Astrocyte of the hippocampus (primary cell): ENCODE measurements around the gene NPBWR2.

ENCODE experiments used
- DNase-seq: peaks from one replicate; pipeline ENCODE4 v3.0.0; 2011; ENCODE audit warnings: low read depth, low spot score

The NPBWR2 gene

DNA sequence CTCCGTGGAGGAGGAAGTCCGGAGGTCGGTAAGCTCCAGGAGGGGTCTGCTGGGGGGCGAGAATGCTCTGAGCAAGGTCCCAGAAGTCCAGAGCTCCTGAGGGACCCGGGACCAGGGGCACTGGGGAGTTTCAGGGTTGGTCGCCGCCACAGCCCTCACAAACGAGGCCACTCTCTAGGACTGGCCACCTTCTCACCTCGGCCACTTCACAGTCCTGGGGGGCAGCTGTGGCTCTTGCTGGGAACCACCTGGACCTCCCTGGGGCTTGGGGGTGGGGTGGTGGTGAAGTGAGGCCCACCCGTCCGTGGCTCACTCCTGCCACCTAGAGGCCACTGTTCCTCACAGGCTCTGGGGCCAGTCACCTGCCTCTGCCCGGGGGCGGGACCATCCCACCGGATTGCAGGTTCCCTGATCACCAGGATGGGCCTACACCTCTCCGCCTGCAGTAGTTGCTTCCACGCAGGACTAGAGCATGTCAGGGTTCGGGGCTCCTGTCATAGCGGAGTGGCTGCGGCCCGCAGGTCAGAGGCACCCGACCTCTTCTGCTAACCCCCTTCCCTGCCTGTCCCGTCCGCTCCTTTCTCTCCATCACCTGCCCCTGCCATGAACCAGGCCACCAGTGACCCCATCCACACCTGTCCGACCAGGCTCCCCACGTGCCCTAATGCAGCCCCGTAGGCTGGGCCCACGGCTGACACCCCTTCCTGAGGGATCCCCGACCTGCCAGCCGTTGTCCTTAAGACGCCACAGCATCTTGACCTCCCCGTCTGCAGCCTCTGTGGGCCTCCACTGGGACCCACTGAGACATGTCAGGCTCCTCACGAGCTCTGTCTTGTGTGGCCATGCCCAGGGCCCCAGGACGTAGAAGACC is 49.5 kb downstream of the NPBWR2 start:
- peak; percentile 84 for DNase-seq

DNA sequence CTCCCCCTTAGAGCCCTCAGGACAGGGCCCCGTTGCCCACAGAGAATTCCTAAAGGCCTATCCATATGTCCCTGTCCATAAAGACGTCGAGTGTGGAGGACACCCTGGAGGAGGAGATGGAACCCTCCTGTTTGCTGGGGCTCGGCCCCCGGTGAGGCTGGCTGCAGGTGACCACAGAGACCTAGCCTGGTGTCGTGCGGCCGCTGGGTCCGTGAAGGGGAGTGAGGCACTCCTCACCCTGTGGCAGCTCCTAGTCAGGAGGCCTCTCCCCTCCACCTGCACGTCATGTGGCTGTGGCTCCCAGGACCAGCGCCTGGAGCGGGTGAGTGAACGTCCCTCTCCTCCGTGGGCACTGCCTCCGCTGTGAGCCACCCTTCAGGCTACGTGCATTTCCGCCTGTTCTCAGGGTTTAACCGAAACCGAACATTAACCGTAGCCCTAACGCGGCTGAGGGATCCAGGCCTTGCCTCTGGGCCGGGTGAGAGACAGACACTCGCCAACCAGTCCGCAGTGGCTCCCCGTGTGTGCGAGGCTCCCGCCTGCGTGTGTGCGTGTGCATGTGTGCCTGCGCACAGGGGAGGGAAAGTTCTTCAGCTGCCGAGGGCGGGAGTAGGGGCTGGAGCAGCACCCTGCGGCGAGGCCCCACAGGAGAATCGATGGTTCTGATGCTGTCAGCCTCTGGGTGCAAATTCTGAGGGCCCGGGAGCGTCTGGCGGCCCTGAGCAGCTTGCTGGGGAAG is 50.3 kb downstream of the NPBWR2 start:
- no peak for DNase-seq

DNA sequence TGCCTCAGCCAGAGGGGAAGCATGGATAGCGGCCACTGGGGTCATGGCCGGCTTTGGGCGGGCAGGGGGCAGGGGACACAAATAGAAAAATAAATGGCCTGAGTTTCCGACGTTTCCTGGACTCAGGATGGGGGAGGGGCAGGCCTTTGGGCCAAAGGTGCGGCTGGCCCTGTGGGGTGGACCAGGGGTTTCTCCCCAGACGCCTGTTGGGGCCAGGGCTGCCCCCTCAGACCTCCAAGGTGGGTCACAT is 50.8 kb downstream of the NPBWR2 start:
- DNase-seq, result no peak

DNA sequence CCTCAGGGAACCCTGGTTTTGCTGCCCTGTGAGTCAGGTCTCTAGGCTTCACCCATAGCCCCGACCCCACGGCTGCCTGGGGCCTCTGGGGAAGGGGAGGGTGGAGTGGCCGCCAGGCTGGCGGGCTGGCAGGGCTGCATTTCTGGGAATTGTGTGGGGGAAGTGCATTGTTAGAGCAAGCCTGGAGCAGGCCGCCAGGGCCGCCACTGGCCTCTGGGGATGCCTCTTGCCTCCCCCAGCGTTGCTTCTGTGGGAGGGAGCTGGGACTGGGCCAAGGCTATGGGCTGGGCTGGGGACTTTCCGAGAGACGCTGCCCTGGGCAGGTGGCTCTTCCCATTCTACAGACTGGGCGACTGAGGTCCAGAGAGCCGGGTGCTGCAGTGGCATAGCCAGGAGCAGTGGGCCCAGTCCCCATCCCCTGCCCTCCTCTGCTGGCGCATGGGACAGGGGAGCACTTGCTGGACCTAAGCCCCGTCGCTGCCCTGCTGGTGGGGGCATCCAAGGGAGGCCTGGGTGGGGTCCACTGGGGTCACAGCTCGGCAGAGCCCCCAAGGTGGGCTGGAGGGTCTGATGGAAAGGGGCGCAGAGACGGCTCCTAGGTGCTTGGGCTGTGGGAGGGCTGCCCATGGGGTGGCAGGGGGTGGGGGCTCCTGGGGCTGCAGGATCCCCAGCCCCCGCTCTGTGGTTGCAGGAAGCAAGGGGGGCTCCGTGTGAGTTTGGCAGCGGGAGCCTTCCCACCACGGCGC is 51.3 kb downstream of the NPBWR2 start:
- peak; percentile 78 for DNase-seq

DNA sequence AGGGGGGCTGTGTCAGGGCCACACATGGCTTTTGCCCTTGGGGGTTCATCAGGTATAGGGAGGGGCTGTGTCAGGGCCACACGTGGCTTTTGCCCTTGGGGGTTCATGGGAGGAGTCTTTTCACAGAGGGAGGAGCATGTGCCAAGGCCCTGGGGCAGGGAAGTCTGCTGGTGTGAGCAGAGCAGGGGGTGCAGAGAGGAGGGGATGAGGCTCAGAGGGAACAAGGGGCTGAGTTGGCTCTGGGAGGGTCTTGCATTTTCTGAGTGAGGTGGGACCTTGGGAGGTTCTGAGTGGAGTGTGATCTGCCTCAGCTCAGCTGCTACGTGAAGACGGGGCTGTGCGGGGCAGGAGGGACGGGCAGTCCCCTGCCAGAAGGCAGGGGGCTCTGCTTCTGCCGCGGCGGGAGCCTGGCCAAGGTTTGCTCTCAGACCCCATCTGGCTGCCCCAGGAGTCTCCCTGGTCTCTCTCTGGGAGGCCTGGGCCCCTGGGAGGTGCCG is 51.9 kb downstream of the NPBWR2 start:
- DNase-seq, result no peak

DNA sequence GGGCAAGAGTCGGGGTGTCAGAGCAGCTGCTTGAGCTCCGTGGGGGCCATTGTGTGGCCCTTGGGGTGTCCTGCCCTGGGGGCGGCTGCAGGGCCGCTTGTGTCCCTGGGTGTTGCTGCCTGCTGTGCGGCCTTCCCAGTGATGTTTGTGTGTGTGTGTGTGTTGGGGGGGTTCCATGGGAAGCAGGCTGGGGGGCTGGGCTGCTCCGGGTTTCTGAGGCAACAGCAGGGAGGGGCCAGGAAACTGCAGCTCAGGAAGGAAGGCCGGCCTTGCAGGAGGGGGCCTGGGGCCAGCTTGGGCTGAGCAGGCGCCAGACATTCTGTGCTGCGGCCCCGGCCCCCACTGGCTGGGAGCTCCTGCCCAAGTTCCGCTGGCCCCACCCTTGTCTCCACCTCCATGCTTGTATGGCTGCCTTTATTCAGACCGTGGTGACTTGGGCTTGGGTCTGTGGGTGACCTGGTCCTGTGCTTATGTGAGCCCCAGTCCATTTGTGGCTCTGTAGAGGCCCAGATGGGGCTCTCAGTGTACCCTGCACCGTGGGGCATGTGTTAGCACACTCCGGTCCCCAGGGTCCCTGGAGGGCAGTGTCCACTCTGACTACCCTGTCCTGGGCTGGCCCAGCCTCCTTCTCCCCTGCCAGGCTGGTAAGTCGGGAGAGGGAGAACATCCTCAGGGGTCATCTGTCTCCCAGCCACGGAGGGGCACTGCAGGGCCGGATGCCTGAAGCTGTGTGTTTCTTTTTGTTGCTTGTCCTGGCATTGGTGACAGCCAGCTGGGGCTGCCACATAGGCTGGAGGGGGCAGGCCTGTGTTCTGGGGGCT is 53.3 kb downstream of the NPBWR2 start:
- DNase-seq, result peak; percentile 58
